NCI-H2081 (cell line): ENCODE data around the gene MARK3.

ENCODE experiments used
- DNase-seq, 2 experiments: peaks; one replicate each; lab custom pipeline; 2025; lab: John Stamatoyannopoulos, UW

MARK3 gene

DNA sequence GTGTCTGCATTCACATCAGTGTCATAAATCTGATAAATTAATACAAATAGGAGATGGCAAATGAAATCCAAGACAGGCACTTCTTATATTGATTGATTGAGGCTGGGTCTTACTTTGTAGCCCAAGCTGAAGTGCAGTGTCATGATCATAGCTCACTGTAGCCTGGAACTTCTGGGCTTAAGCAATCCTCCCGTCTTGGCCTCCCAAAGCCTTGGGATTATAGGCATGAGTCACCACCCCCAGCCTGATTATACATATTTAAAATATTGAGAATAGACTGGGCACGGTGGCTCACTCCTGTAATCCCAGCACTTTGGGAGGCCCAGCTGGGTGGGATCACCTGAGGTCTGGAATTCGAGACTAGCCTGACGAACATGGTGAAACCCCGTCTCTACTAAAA, 51.3 kb downstream of the MARK3 start:
- no peak for DNase-seq

DNA sequence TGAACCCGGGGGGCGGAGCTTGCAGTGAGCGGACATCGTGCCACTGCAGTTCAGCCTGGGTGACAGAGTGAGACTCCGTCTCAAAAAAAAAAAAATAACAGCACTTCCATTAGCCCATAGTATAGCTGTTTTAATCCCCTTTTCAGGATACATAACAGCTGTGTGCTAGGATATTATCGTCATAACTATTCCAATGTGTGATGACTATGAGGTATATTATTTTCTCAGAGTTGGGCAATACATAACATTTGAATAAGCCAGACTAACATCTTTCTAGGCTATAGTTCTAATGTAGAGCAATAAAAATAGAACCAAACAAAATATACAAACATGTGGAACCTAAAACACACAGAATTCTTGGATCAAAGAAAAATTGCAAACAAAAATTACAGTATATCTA, 57.1 kb downstream of the MARK3 start:
- no peak for DNase-seq

DNA sequence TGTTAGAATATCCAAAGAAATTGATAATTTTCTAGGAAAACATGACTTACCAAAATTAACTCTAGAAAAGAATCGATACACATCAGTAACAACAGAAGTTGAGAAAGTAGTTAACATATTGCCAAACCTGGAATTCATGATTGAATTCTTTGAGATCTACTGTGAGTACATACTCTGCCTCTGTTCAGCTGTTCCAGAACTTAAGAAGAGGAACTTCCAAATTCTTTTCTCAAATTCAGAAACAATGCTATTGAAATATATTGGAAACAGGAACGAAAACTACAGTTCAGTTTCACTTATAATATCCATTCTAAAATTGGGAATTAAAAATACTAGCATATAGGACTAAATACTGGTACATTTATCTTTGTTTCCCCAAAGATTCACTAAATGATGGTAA, 57.9 kb downstream of the MARK3 start:
- no peak for DNase-seq

DNA sequence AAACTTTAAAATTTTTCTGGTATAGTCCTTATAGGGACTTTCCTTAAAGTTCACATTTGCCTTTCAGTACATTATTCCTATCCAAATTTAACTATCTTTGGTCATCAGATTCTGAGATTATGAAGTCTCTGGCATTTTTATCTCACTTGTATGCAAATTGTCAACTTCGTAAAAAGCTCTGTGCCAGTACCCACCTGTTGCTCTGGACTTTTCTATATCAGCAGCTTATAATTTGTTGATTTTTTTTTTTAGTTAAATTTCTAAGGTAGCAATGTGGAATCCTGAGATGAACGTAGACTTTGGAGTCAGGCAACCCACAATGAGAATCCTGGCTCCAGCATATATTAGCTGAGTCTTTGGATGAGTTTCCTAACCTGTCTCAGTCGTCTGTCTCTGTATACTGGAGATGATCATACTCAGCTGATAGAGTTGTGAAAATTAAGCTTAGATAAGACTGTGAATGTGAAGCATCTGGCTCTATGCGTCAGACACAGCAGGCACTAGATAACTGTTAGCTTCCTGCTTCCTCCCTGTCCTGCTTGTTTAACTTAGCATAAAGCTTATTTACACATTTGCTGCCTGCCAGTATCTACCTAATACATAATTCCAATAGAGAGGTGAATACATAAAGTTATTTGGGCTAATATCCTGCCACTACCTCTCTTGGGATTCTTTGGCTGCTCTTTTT, 59.8 kb downstream of the MARK3 start:
- peak in 1 of 2 experiments; percentile 67 for DNase-seq

DNA sequence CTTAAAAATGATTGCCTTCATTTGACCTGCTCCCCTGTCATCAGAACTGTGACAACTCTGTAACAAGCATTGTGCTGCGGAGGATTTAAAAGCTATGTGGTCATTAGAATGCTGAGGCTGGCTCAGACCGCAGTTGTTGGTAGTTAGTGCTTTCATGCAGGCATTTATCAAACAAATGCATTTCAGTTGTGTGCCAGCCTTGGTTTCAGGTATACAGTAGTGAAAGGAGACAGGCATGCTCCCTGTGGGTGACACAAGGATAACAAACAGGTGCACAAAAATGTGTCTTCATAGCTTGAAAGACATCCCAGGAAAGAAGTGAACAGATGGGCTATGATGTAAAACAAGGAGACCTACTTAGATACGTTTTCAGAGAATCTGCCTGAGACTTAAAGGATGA, 60.6 kb downstream of the MARK3 start:
- peak in 1 of 2 experiments; percentile 37 for DNase-seq

DNA sequence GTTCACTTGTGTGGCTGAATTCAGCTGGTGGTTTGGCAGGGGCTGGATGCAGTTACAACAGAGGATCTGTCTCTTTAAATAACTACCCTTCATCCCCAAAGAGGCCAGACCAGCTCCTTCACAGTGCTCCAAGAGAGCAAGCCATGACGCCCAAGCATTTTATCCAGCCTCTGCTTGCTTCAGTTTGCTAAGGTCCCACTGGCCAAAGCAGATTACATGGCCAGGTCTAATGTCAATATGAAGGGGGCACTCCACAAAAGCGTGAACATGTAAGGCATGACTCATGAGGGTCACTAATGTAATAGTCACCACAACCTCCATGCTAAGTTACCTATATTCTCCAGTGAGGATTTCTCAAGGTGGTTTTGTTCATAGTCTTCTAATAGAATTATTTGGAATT, 62.9 kb downstream of the MARK3 start:
- no peak for DNase-seq

DNA sequence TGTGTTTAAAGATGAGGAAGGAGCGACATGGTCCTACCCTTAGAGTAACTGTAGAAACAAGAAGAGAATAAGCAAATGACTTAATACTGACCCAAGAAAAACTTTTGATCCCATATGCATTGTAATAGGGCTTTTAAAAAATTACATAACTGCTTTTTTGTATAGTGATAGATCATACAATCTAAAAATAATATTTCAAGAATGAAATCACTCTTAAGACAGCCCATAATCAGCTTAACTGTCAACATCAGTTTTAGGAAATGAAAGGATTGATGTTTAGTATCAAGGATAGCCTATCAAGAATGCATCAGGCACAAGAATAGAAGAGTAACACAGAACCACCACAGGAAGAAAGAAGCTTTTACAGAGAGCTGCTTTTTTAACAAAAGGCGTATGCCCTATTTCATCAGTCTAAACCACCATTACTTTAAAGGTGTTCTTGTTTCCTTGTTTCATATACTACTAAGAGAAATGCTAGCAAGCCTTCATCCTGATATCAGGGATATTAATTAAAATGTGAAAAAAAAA, 64.5 kb downstream of the MARK3 start:
- no peak for DNase-seq

DNA sequence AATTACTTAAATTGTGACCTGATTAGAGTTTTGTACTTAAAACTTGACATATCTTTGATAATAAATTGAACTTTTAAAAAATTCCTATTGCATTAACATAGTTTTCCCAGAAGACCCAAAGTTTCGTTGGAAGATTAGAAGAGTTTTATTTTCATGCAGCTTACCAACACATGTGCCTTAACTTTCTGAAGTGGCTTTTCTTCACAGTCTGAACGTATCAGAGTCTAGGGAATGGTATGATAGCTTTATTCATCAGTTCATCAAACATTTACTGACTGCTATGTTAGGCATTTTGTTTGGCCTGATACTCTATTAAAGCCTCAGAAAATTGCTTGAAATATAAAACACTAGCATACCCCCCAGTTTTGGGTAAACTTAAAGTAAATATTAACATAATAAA, 65.2 kb downstream of the MARK3 start:
- no peak for DNase-seq

DNA sequence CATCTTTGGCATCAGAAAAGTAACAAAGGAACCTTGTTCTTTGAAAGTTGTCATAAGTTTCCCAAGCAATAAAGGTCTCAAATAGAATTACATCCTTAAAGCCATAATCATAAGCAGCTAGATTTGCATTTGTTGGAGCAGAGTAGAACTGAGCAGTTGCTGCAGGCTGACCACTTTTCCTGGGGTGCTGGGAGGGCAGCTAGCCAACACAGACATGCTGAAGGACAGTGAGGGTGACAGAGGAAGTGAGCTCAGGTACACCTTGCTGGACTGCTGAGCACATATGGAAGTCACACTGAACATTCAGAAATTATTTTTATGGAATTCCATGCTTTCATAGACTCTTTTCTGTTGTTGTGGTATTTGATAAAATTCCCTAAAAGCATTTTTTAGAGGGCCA, 66.2 kb downstream of the MARK3 start:
- DNase-seq = no peak

DNA sequence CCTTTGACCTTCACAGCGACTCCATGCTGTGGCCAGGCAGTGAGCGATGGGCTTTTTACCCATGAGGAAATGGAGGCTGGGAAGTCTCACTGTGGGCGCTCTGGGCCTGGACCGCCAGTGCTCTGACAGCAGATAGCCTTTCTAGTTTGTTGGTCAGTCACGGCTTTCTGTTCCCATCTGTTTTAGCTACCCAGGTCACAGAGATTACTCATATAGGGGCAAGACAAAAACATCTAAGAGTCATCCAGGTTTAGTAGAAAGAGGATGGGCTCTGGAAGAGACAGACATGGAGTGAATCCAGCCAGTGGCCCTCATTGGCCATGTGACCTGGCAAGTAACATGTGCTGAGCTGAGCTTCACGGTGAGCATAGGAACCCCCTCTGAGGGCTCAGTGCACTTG, 68.6 kb downstream of the MARK3 start:
- DNase-seq = no peak

DNA sequence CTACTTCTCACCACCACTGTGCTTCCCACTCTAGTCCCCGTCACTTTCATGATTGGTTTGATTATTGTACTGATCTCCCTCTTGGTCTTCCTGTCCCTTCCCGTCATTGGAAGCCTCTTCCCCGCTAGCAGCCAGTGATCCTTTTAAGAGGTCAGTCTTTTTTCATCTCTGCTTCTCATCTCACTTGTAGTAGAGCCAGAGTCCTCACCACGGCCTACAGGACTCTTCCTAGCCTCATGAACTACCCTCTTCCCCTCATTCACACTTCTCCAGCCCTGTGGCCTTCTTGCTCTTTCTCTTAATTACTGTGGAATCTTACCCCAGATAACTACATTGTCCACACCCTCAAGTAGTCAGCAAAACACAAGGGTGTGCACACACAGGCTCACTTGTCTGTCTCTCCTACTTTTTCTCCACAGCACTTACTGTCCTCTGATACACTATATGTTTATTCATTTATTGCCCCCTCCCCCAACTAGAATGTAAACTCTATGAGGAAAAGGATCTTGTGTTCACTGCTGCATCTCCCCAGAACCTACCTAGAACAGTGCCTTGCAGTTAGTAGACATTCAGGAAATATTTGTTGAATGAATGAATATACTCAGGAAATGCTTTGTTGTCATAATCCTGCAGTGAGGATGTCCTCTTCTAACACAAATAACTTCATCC, 71.1 kb downstream of the MARK3 start:
- no peak for DNase-seq

DNA sequence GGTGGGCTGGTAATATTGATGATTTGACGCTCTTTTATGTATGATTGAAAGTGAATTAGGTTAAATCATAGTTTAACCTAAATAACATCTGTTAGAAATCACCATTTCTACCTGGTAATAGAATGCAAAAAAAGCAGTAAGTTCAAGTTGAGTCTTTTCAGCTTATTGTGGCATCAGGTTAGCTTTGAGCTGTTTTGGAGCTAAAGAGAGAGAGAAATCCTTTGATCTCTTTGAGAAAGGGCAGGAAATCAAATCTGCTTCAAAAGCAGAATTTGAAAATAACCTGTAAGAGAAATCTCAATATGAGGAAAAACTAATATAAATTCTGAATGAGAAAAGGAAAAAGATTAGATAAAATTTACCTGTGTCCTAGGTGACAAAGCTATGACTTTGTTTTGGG, 75.2 kb downstream of the MARK3 start:
- DNase-seq = no peak

DNA sequence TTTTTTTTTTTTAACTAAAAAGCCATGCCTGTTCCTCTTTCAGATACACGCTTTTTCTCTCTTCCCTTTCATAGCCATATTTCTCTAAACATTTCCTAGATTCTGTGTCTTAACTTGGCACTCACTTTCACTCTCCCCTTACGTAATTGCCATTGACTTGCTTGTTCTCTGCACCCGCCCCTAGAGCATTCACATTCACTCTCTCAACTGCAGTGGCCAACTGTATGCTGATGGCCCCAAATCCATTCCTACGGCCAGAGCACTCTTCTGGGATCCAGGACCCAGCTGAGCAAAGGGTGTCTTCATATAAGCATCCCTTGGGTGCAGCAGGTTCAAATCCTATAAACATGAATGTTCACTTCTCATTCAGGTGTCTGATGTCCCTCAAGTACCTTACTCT, 77.9 kb downstream of the MARK3 start:
- no peak for DNase-seq

DNA sequence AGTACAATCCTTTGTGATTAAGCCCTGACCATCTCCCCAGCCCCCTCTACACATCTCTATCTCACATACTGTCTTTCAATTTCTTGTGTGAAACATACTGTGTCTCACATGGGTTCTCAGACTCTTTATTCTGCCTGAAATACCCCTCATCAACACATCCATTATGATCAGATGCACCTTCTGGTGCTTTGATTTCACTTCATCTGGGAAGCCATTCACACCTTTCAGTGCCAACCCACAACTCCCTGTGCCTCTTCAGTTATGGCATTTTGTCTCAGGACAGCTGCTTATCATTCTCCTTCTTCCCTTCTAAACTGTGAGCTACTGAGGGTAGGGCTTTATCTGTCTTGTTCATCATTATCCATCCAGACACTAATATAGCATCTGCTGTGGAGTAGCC, 78.6 kb downstream of the MARK3 start:
- no peak for DNase-seq

DNA sequence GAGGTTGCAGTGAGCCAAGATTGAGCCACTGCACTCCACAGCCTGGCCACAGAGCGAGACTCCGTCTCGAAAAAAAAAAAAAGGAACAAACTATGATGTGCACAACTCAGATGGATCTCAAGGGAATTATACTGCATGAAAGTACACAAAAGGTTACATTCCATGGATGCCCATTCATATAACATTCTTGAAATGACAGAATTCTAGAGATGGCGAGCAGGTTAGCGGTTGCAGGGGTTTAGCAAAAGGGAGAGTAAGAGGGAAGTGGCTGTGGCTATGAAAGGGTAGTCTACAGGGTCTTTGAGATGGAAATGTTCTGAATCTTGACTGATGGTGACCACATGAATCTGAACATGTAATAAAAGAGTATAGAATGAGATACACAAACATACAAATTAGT, 87.7 kb downstream of the MARK3 start:
- no peak for DNase-seq

DNA sequence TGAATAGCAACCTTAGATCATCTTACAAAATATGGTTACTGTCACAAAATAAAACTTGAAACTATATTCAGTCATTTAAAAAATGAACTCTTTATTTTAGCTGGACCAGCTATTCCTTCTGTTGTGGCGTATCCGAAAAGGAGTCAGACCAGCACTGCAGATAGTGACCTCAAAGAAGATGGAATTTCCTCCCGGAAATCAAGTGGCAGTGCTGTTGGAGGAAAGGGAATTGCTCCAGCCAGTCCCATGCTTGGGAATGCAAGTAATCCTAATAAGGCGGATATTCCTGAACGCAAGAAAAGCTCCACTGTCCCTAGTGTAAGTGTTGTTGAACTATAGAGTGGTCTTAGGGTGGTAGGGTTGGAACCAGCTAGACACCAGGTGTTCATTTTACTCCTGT, 89.7 kb downstream of the MARK3 start:
- no peak for DNase-seq

DNA sequence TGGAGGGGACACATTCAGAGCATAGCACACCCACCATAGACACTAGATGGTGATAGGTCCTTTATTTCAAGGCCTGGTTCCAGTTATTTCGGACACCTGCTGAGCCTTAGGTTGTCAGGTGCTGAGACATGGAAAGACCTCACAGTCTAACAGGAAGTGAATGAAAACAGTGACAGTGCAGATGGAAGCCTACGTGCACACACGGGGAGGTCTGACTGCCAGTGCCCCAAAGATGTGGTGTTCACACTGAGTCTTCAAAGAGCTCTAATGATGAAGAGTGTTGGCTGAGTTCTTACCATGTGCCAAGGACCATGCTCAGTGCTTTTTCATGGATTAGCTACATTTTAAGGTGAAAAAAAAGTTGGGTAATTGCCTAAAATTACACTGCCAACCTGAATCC, 90.8 kb downstream of the MARK3 start:
- no peak for DNase-seq

DNA sequence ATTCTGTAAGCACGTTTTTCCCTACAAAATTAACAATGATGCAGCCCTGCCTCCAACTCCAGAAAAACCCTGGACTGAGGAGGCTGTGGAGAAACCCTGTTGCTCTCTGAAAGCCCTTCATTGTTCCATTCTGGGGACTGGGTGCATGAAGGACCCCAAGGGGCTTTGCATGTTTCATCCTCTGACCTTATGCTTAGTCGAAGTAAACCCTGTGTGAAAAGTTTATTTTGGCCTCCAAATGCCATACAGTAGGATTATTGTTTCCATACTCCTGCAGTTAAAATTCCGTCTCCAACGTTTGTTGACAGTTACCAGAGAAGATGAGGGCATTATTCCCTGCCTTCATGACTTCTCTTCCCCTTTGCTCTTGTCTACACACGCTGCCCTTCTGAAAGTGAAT, 91.4 kb downstream of the MARK3 start:
- no peak for DNase-seq

DNA sequence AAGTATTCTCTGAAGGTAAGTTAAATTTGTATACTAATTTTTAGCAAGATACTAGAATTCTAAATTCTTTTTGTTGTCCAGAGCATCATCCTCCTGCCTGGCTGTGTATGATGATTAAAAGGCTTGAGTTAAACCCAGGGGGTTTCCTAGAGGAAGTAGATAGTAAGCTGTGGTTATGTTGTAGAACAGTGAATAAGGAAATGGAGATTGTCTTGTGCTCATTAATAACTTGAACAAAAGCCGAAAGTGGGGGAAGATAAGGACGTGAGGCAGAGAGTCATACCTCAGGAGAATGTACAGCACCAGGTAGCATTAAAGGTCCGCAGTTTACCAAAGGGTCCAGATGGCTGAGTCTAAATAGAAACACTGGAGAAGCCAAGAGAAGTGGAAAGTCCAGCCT, 95.4 kb downstream of the MARK3 start:
- no peak for DNase-seq

DNA sequence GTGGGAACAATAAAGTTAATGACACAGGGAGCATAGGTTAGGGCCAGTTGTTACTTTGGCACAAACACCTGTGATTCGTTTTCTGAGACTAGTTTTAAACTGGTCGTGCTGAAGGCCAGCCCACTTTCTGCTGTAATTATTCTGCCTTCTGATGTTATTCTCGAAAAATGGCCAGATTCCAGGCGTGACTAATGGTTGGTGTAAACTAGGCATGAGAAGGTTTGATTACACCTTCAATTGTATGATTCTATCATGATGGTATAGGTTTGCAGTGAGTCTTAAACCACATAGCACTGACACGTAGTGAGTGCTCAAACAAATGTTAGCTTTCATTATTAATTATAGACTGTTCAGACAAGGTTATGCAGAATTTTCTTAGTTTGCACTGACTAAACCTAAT, 98.4 kb downstream of the MARK3 start:
- peak; percentile 9 to 52 for DNase-seq

DNA sequence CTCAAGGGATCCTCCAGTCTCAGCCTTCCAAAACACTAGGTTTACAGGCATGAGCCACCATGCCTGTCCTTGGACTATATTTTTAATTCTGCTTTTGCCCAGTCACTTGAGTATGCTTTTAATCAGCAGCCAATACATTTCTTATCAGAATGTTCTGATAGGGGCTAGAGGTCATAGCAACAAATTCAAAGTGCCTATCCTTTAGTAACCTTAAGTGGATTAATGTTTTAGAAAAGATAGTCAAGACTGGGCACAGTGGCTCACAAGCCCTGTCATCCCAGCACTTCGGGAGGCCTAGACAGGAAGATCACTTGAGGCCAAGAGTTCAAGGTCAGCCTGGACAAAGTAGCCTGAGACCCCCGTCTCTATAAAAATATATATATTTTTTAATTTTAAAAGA, 100.3 kb downstream of the MARK3 start:
- no peak for DNase-seq

DNA sequence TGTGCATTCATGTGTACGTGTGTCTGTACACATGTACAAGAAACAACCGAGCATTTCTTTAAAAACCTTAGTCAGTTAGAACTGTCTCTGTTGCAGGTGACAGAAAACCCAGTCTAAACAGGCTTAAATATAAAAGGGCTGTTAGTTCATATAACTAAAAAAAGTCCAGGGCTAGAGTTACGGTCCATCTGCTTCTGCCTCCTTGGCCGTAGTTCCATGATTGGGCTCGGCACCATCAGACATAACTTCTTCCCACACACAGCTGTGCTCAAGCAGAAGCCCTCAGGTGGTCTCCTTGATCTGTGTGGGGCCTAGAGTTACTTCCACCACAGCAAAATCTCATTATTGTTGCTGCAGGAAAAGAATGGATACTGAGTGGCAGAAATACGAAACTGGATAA, 102.9 kb downstream of the MARK3 start:
- no peak for DNase-seq

DNA sequence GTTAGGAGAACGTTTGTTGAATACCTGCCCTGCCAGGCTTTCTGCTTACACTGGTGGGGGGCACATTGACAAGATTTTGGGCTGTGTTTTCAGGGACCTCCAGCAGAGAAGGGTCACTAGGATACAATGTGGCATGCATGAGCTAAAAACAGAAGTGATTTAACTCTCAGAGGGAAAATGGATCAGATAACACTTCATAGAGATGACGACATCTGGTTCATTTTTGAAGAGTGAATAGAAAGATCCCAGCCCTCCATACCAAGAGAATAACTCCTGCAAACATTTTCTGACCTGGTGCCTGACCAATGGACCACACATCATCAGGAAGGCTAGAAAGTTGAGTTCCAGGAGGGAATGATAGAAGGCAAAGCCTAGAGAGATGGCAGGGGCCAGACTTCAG, 103.7 kb downstream of the MARK3 start:
- DNase-seq = no peak

DNA sequence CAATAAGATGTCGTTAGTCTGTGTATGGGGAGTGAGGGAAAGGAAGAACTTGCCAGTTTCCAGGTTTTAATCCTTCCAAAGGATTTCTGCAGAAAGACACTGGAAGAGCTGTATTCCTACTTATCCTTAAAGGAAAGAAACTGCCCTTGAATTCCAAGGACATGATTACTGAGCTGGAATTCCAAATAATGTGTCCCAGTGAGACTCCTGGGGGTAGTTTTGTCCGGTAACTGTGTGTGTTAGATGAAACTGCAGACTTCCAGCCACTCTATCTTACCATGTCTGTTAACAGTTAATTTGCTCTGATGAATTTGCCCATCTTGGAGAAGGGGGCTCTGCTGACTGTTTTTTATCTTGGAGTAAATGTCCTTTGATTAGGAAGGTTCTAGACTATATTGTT, 104.4 kb downstream of the MARK3 start:
- DNase-seq = no peak
